Large intestine (tissue), 3 donors: ENCODE data around the gene TBCCD1. TPM values are rescaled to one million over a fixed set of nuclear protein-coding genes. Genes with fewer than 3 reads are reported as not detected.
"Not testable (repeated sequence)": the region's sequence is repeated elsewhere in the genome, so short reads cannot be mapped to it uniquely, and the experiment has no call there.

ENCODE experiments used
- DNase-seq, 2 donors: peaks; one replicate each; pipeline versions ENCODE4 v3.0.0 to v3.0.0-alpha.2; 2013
- H3K27ac ChIP-seq: one replicate; pipeline ENCODE4 v1.5.1; 2013; ENCODE audit warnings: low read length
- H3K27me3 ChIP-seq: 2 replicates; pipeline ENCODE4 v1.6.1; 2013; ENCODE audit warnings: low read length; ENCODE audit not compliant: control insufficient read depth, insufficient read depth
- H3K36me3 ChIP-seq: 2 replicates; pipeline ENCODE4 v1.6.1; 2013; ENCODE audit warnings: low read length; ENCODE audit not compliant: control insufficient read depth, insufficient read depth
- H3K4me1 ChIP-seq: one replicate; pipeline ENCODE4 v1.6.1; 2013; ENCODE audit warnings: low read length; ENCODE audit not compliant: control insufficient read depth, insufficient read depth
- H3K4me3 ChIP-seq: one replicate; pipeline ENCODE4 v1.5.1; 2013; ENCODE audit warnings: low read length
- H3K9me3 ChIP-seq: one replicate; pipeline ENCODE4 v1.6.1; 2013; ENCODE audit warnings: mild to moderate bottlenecking, low read depth, low read length, moderate library complexity; ENCODE audit not compliant: control insufficient read depth
- WGBS: methylation state at CpG from one replicate; pipeline ENCODE4 v1.1.5; 2013; ENCODE audit warnings: low lambda C conversion rate; ENCODE audit not compliant: insufficient coverage; 5-methylcytosine and 5-hydroxymethylcytosine counted together
- polyA plus RNA-seq: library from polyadenylated mRNA; unstranded; fragments of 120-200 nt; gene quantifications from one replicate; pipeline ENCODE4 v1.2.1, GENCODE V29; 2013

The TBCCD1 gene
- polyA plus RNA-seq, 1 donor: 15.6 TPM

DNA sequence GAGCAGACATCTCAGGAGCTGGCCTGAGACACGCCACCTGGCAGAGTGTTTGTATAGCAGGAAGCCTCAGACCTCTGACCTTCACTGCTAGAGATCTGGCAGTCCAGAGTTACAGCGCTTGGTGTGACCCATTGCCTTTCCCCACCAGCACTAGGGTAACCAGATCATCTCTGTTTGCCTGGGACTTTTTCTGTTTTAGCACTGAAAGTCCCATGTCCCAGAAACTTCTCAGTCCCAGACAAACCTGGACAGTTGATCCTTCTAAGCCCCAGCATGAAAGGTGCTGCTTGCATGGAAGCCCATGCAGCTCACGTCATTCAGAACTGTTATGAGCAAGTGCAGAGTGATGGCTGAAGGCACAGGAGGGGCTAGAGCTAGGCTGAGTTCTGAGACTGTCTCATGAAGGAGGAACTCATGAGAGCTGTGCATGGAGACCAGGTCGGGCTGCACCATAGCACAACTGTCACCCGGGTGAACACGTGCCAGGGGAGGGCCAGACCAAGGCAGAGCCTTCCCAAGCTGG, 27.5 kb upstream of the TBCCD1 start:
- Histone ChIP-seq H3K4me3 (no peak overlapping the region), H3K36me3 (no peaks in the 10 kb centered on the region), H3K27me3 (no peaks in the 10 kb centered on the region), H3K9me3 (no peaks in the 10 kb centered on the region), H3K27ac (peak overlapping the region; percentile 87), H3K4me1 (peaks cover 57% of the 10 kb centered on the region)
- peak in 1 of 2 donors; percentile 41 for DNase-seq
- no CpG with 5 or more reads among the region's 6 CpGs for WGBS

DNA sequence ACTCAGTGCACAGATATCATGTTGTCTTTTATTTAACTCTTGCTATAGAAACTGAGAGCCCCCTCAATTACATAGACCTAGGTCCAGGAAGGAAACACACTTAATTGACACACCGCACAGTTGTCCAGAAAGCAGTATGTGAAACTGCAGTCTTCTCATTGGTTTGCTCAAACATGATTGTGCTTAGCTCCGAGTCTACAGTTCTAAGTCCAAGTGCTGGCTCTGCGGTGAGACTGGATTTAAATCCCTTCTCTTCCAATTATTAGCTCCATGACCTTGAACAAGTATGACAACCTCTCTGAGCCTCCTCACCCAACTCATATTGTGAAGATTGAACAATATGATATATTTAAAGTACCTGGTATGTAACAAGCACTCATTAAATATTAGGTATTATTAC, 26.7 kb upstream of the TBCCD1 start:
- Histone ChIP-seq H3K27me3 (no peaks in the 10 kb centered on the region), H3K4me1 (peaks cover 57% of the 10 kb centered on the region), H3K36me3 (no peaks in the 10 kb centered on the region), H3K27ac (peak overlapping the region; percentile 87), H3K9me3 (no peaks in the 10 kb centered on the region), H3K4me3 (no peak overlapping the region)
- peak; percentile 82 to 90 for DNase-seq
- WGBS: no CpG with 5 or more reads among the region's 3 CpGs

DNA sequence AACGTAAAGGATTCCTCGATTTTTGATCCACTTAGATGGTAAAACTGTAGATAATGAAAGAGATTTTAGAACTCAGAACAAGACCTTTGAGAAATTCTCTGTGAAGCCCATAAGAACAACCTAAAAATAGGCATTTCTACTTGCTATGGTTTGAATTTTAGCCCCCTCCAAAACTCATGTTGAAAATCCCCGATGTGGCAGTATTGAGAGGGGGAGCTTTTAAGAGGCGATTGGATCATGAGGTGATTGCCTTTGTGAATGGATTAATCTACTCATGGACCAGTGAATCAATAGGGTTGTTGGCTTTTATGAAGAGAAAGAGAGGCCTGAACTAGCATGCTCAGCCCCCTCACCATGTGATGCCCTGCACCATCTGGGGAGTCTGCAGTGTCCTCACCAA, 25.5 kb upstream of the TBCCD1 start:
- DNase-seq: no peak
- no CpG with 5 or more reads among the region's 4 CpGs for WGBS
- Histone ChIP-seq H3K9me3 (no peaks in the 10 kb centered on the region), H3K36me3 (no peaks in the 10 kb centered on the region), H3K4me3 (no peak overlapping the region), H3K27me3 (no peaks in the 10 kb centered on the region), H3K27ac (no peak overlapping the region), H3K4me1 (peaks cover 56% of the 10 kb centered on the region)

DNA sequence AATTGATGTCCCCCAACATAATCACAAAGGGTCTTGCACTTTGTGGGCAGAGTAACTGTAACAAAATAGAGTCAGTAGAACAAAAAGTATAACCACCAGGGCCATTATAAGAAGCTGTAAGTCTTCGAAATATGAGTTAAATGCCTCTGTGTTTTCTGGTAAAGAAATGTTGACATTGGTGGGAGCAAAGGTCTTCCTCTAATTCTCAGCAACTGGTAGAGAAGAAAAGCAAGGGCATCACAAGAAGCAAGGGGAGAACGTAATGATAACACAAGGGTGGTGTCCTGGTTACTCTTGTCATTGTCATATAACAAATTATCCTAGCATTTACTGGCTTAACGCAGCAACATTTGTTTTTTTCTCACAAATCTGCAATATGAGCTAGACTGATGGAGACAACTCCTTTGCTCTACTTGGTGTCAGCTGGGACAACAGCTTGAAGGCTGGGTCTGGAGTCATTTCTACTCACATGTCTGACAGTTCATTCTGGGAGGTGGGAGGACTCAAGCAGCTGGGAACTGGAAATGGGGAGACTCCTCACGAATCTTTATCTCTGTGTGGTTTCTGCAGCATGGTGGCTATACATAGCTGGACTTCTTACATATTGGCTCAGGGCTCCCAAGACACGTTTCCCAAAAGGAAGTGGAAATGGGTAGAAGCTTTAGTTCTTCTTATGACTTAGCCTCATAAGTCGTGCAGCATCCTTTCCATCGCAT, 23.6 kb upstream of the TBCCD1 start:
- DNase-seq: peak in 1 of 2 donors; percentile 81
- H3K4me1 ChIP-seq: peaks cover 56% of the 10 kb centered on the region
- peaks cover 4% of the 10 kb centered on the region for H3K36me3 ChIP-seq
- H3K9me3 ChIP-seq: no peaks in the 10 kb centered on the region
- 20% methylated on average over 1 of the region's 7 CpGs for WGBS
- H3K27me3 ChIP-seq: no peaks in the 10 kb centered on the region
- H3K4me3 ChIP-seq: no peak overlapping the region
- peak overlapping the region; percentile 87 for H3K27ac ChIP-seq

DNA sequence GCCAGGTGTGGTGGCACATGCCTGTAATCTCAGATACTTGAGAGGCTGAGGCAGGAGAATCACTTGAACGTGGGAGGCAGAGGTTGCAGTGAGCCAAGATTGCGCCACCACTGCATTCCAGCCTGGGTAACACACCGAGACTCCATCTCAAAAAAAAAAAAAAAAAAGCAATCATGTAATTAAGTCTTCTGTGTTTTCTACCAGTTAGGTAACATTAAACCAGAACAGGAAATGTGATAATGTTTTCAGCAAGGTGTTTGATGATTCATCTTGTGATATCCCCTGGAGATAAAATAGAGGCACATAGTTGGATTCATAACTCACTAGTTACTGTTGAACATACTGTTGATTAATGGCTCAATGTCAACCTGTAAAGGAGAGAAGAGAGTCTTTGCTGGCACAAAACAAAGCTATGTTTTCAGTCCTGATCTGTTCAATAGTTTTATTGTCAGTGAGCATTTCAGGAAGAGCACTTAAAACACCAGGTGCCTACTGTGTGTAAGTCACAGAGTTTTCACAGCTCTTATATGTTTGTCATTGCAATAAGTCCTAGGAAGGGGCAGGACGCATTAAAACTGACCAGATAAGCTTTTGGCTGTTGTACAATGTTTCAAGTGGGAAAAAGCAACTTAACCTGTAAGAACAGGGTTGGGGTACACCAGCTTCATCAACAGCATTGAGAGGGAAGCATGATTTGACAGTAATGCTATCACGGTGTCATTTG, 22.9 kb upstream of the TBCCD1 start:
- Histone ChIP-seq H3K27ac (peak overlapping the region; percentile 87), H3K36me3 (peaks cover 10% of the 10 kb centered on the region), H3K4me1 (peaks cover 55% of the 10 kb centered on the region), H3K9me3 (no peaks in the 10 kb centered on the region), H3K4me3 (no peak overlapping the region), H3K27me3 (no peaks in the 10 kb centered on the region)
- peak; percentile 86 to 92 for DNase-seq
- no CpG with 5 or more reads among the region's 5 CpGs for WGBS

DNA sequence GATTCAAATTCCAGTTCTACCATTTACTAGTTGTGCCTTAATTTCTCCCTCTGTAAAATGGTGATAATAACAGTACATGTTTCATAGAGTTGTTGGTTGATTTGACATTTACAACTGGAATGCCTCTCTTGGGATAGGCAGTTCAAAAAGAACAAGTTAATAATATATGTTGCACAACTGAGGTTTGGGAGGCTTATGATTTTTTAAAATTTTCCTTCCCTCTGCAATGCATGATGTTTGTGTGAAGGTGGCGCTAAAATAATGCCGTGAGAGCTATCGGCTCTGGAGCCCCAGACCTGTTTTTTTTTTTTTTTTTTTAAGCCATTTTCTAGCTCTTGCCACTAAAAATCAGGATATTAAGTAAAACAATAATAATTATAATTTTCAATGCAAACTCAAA, 22.0 kb upstream of the TBCCD1 start:
- Histone ChIP-seq H3K4me3 (no peak overlapping the region), H3K4me1 (peaks cover 46% of the 10 kb centered on the region), H3K27me3 (no peaks in the 10 kb centered on the region), H3K9me3 (no peaks in the 10 kb centered on the region), H3K36me3 (peaks cover 18% of the 10 kb centered on the region), H3K27ac (peak overlapping the region; percentile 81)
- WGBS: 32% methylated on average over 3 of the region's 3 CpGs
- DNase-seq: peak in 1 of 2 donors; percentile 37

DNA sequence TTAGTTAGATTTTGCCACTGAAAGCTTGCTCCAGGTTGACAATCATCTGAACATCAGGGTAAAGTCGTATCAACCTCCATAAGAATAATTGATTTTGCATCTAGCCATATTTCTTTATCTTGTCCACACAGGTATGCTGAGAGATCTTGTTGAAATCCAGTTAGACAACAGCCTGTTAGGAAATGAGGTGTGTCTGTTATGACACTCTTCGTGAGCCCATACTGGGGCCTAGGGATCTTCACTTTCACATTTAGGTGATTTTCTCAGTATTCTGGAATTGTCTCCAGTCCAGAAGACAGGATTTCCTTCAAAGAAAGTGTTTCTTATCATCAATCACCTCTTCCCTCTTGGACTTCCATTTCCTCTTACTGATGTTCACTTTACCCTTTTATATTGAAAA, 21.5 kb upstream of the TBCCD1 start:
- Histone ChIP-seq H3K27ac (peak overlapping the region; percentile 81), H3K4me3 (no peak overlapping the region), H3K9me3 (no peaks in the 10 kb centered on the region), H3K36me3 (peaks cover 21% of the 10 kb centered on the region), H3K4me1 (peaks cover 43% of the 10 kb centered on the region), H3K27me3 (no peaks in the 10 kb centered on the region)
- peak in 1 of 2 donors; percentile 66 for DNase-seq
- WGBS: no CpG with 5 or more reads among the region's 2 CpGs

DNA sequence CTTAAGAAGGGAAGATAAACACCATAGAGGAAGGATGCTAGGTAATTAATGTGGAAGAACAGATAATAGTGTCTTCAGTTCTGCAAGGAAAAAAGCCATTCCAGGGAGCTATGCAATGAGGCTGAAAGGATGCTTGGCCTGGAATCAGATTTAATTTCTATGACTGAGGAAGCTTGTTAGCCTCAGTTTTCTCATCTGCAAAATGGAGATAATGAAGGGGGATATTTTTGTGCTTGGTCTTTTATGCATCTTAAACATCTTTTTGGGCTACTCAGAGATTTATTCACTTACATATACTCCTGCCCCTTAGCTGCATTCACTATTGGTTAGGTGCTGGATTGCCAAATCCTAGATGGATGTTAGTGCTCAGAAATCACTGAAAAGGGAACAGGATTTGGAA, 20.0 kb upstream of the TBCCD1 start:
- no peak overlapping the region for H3K4me3 ChIP-seq
- H3K9me3 ChIP-seq: no peaks in the 10 kb centered on the region
- DNase-seq: no peak
- peaks cover 36% of the 10 kb centered on the region for H3K4me1 ChIP-seq
- peaks cover 33% of the 10 kb centered on the region for H3K36me3 ChIP-seq
- H3K27me3 ChIP-seq: no peaks in the 10 kb centered on the region
- H3K27ac ChIP-seq: no peak overlapping the region

DNA sequence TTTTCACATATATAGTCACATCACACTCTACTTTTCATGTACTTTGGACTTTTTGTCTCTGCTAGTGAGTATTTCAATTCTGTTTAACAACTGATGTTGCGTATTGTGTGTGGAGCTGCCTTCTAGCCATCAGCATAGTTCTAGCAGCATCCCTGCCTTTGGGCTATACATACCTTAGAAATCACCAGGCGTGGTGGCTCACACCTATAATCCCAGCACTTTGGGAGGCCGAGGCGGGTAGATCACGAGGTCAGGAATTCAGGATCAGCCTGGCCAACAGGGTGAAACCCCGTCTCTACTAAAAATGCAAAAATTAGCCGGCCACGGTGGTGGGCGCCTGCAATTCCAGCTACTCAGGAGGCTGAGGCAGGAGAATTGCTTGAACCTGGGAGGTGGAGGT, 19.1 kb upstream of the TBCCD1 start:
- H3K9me3 ChIP-seq, DNase-seq, H3K27me3 ChIP-seq, H3K27ac ChIP-seq, H3K4me3 ChIP-seq: not testable (repeated sequence)
- Histone ChIP-seq H3K36me3 (peaks cover 39% of the 10 kb centered on the region), H3K4me1 (peaks cover 30% of the 10 kb centered on the region)
- WGBS: no CpG with 5 or more reads among the region's 9 CpGs

DNA sequence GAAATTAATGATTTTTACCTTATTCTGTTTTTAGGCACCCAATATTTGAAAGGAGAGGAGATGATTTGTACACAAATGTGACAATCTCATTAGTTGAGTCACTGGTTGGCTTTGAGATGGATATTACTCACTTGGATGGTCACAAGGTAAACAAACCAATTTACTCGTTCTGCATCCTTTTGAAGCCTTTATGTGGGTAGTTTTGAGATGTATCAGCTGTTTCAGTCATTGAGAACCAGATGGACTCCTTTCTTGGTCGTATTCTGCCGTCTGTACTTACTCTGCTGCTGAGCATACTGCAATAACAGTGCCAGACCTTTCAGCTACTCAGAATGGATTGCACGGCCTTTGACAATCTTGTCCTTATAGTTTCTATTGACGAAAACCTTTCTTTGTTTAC, 16.7 kb upstream of the TBCCD1 start:
- H3K27ac ChIP-seq: no peak overlapping the region
- no peak for DNase-seq
- WGBS: 76% methylated on average over 2 of the region's 5 CpGs
- no peaks in the 10 kb centered on the region for H3K9me3 ChIP-seq
- H3K27me3 ChIP-seq: no peaks in the 10 kb centered on the region
- H3K36me3 ChIP-seq: peaks cover 55% of the 10 kb centered on the region
- H3K4me3 ChIP-seq: no peak overlapping the region
- peaks cover 9% of the 10 kb centered on the region for H3K4me1 ChIP-seq
